Transverse colon (tissue), 4 donors: ENCODE data around the gene PPL.

ENCODE experiments used
- CTCF ChIP-seq, 5 experiments: fragments of 200-600 bp in 3 of 5; fragments of 450-650 bp in 2 of 5; sonication (generic) in 3 of 5; IDR thresholded peaks; 1 replicate in 2 of 5; 2 replicates in 3 of 5; pipeline ENCODE4 v1.5.1; 2016 to 2017; ENCODE audit warnings: antibody characterized with exemption in 5 of 5, inconsistent platforms in 3 of 5, mild to moderate bottlenecking in 2 of 5, moderate library complexity in 1 of 5
- POLR2AphosphoS5 ChIP-seq, 3 donors: sonication (generic); formaldehyde crosslinking; IDR thresholded peaks; one replicate each; pipeline ENCODE4 v1.6.1; 2016; ENCODE audit warnings: antibody characterized with exemption in 3 of 3

- TF ChIP-seq POLR2AphosphoS5 (IDR thresholded peaks at IDR 0.05) (no peak), CTCF (IDR thresholded peaks at IDR 0.05) (no peak)
Measured at GRCh38 chr16:4925791-4926190, 11.2 kb downstream of the PPL start.
